BE2C (cell line): ENCODE measurements around the gene DNAH8.

ENCODE experiments used
- DNase-seq: peaks from one replicate; pipeline ENCODE4 v3.0.0-alpha.2; 2020
- H3K27me3 ChIP-seq: fragments of 250-450 bp; sonication (Bioruptor Pico); 2 replicates; pipeline ENCODE4 v1.5.1; 2020; ENCODE audit warnings: mild to moderate bottlenecking
- H3K36me3 ChIP-seq: fragments of 250-450 bp; sonication (Bioruptor Pico); 2 replicates; pipeline ENCODE4 v1.5.1; 2020; ENCODE audit warnings: mild to moderate bottlenecking
- H3K4me1 ChIP-seq: fragments of 250-450 bp; sonication (Bioruptor Pico); 2 replicates; pipeline ENCODE4 v1.5.1; 2020
- H3K4me3 ChIP-seq: 2 replicates; pipeline ENCODE4 v1.5.1; 2011; ENCODE audit warnings: low read depth, low read length
- H3K9me3 ChIP-seq: fragments of 250-450 bp; sonication (Bioruptor Pico); 2 replicates; pipeline ENCODE4 v1.5.1; 2020
- CTCF ChIP-seq: IDR thresholded peaks from 2 replicates; pipeline ENCODE4 v1.5.1; 2012; ENCODE audit warnings: mild to moderate bottlenecking, low read depth, low read length

The DNAH8 gene

GRCh38 chr6:38728203-38728602 is 13.1 kb downstream of the DNAH8 start:
- no peak for TF ChIP-seq CTCF
- H3K4me3 ChIP-seq: no peak overlapping the region
- H3K9me3 ChIP-seq: no peaks in the 10 kb centered on the region
- H3K4me1 ChIP-seq: peaks cover 15% of the 10 kb centered on the region
- no peaks in the 10 kb centered on the region for H3K36me3 ChIP-seq
- no peak for DNase-seq
- H3K27me3 ChIP-seq: no peaks in the 10 kb centered on the region

GRCh38 chr6:38730140-38730862 is 15.2 kb downstream of the DNAH8 start:
- 0 out of 2 replicates have a peak, but pooled peaks have one; percentile 5 for TF ChIP-seq CTCF
- H3K27me3 ChIP-seq: no peaks in the 10 kb centered on the region
- DNase-seq: peak; percentile 80
- H3K9me3 ChIP-seq: no peaks in the 10 kb centered on the region
- peak overlapping the region; percentile 15 for H3K4me3 ChIP-seq
- H3K4me1 ChIP-seq: peaks cover 15% of the 10 kb centered on the region
- H3K36me3 ChIP-seq: no peaks in the 10 kb centered on the region

GRCh38 chr6:38736951-38737350 is 21.8 kb downstream of the DNAH8 start:
- no peak for DNase-seq
- Histone ChIP-seq H3K4me3 (no peak overlapping the region), H3K9me3 (no peaks in the 10 kb centered on the region; the same call in 1 of the 2 replicates), H3K36me3 (no peaks in the 10 kb centered on the region), H3K4me1 (no peaks in the 10 kb centered on the region; the same call in 1 of the 2 replicates), H3K27me3 (no peaks in the 10 kb centered on the region)
- no peak for TF ChIP-seq CTCF

- no peak overlapping the region for H3K4me3 ChIP-seq
- H3K36me3 ChIP-seq: no peaks in the 10 kb centered on the region
- no peaks in the 10 kb centered on the region for H3K4me1 ChIP-seq
- no peak for TF ChIP-seq CTCF
- no peak for DNase-seq
- no peaks in the 10 kb centered on the region; the same call in 1 of the 2 replicates for H3K9me3 ChIP-seq
- no peaks in the 10 kb centered on the region for H3K27me3 ChIP-seq
Observed at GRCh38 chr6:38738261-38738660, 23.1 kb downstream of the DNAH8 start.

- Histone ChIP-seq H3K4me1 (no peaks in the 10 kb centered on the region), H3K9me3 (no peaks in the 10 kb centered on the region; the same call in 1 of the 2 replicates), H3K4me3 (no peak overlapping the region), H3K36me3 (no peaks in the 10 kb centered on the region), H3K27me3 (no peaks in the 10 kb centered on the region)
- no peak for DNase-seq
- peak; percentile 51 for TF ChIP-seq CTCF
Observed at GRCh38 chr6:38739532-38739931, 24.4 kb downstream of the DNAH8 start.

DNA sequence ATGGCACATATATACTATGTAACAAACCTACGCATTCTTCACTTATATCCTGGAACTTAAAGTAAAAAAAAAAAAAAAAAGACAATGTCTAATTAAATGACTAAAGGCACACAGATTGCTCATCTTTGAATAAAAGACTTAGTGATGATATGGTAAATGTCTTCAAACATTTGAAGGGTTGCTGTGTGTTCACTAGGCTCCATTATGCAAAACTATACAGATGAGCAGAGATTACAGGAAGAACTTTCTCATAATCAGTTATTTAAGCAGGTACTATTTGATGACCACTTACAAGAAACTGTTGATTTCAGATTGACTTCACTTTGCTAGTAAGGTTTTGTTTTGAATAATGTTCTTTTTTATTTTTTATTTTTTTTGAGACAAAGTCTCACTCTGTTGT is 34.4 kb downstream of the DNAH8 start:
- TF ChIP-seq CTCF: no peak
- Histone ChIP-seq H3K4me1 (no peaks in the 10 kb centered on the region), H3K4me3 (no peak overlapping the region), H3K9me3 (no peaks in the 10 kb centered on the region), H3K36me3 (no peaks in the 10 kb centered on the region), H3K27me3 (no peaks in the 10 kb centered on the region)
- DNase-seq: no peak
